GM18870 (cell line): ENCODE results near the gene COL5A1.
"Not testable (repeated sequence)": the region's sequence is repeated elsewhere in the genome, so short reads cannot be mapped to it uniquely, and the experiment has no call there.

Experiments
- ATAC-seq: cut with Tn5 transposase; IDR thresholded peaks from one replicate; pipeline ENCODE4 v1.9.1; 2021; ENCODE audit warnings: moderate library complexity; ENCODE audit not compliant: unreplicated experiment

COL5A1 gene

GRCh38 chr9:134655586-134656333 lies 14.2 kb downstream of the COL5A1 start:
- ATAC-seq = no peak

GRCh38 chr9:134656334-134657006 lies 14.9 kb downstream of the COL5A1 start:
- no peak for ATAC-seq

DNA sequence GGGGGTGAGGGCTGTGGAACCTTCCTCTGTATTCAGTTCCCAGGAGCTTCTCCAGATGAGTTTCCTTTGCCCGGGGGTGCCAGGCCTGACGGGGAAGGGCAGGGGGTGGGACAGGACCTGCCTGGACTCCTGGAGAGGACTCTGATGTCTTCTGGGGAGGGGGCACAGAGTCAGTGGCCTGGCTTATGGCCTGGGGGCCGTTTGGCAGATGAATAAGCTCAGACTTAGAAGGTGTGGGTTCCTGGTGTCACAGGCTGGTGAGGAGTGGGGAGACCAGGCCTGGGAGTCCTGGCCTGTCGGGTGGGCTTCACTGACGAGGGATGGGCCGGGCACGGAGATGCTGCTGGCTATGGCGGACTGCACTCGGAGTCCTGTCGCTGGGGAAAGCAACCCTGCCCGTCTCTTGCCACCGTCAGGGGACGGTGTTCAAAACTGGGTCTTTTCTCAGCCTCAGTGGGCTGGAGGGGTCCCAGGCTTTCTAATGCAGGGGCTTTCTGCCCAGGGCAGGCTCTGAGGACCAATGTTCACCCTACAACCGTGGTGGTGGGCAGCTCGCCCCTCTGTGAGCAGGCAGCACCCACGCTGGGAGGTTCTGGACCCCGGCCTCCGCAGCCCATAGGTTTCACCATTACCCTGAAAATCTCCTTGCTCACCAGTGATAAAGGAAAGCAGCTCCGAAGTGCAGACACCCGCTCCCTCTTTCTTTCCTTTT lies 16.2 kb downstream of the COL5A1 start:
- no peak for ATAC-seq

DNA sequence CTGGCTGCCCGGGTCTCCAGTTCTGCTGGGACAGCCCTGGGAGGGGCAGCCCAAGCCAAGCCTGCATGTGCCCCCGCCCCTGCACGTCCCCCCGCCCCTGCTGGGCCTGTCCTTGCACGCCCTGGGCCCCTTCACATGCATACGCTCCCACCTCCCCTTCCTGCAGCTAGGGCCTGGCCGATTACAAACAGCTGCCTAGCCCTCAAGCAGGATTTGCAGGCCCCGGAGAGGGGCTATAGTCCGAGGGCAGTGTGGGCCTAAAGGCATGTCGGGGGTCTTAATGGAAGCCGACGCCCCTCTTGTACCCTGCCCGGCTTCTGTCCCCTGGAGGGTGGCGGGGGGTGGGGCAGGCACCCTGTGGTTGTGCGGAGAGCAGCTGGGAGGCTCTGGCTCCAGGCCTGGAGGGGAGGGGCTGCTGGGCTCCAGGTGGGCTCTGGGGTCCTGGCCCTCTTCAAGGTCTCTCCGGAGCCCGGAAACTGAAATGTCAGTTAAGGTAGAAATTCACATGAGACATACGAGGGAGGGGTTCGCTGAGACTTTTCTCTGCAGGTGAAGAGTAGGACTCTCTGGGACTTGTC lies 16.9 kb downstream of the COL5A1 start:
- ATAC-seq = no peak

- no peak for ATAC-seq
Observed at GRCh38 chr9:134659688-134660131, 18.1 kb downstream of the COL5A1 start.

GRCh38 chr9:134660407-134660806 lies 18.8 kb downstream of the COL5A1 start:
- no peak for ATAC-seq

DNA sequence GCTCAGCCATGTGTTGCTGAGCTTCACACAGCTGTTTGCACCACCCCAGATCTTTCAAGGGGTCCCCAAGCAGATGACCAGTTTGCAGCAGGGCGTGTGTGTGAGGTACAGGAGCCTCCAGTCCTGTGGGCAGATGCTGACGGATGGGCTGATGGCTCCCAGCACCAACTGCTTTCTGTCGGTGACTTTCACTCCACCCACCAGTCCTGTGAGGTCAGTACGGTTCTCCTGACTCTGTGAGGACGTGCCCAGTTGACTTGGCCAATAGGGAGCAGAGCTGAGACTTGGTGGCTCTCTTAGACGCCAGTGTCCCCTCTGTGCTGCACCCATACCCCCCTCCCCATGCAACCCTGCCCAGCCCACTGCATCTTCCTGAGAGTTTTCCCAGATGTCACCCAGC lies 19.7 kb downstream of the COL5A1 start:
- no peak for ATAC-seq

DNA sequence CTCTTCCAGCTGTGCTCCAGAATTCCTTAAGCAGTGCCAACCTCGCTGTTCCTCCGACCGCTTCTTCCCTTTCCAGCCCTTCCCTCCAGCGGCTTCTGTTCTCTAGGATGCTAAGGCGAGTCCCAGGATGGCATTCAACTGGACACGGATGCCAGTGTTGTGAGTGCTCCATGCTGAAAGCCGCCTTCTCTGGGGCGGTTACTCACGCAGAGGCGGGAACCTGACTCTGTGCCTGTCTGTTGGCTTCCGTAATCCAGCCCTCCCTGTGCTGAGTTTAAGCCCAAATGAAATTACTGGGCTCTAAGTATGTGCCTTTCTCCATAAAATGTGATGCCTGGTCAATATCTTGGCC lies 20.2 kb downstream of the COL5A1 start:
- ATAC-seq = no peak

DNA sequence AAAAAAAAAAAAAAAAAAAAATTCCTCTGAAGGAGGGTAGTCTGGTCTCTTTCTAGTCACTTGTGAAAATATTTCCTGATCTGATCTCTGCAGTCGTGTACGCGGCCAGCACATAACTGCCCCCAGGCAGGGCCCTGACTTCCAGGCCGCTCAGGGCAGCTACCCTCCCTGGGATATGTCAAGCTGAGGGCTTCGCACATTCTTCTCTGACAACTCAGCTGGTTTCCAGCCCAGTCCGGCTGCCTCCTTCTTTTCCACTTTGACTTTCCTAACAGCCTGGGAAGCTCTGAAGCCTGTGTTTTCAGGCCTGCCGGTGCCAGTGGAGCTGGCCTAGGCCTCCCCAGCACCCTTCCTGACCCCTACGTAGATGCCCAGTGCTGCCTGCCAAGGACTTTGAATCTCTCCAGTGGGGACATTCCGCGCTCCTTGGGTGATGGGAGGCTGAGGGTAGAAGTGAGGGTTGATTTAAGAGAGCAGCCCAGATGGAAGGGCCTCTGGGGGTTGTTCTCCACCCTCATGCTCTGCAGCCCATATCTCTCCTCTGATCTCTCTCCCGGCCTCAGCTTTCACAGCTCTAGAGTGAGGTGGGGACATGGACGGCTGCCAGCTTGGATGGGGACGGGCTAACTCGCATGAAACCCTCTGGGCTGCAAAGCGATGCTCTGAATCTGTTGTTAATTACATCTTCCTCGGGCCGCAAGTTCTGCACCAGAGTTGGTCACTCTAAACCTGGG lies 20.7 kb downstream of the COL5A1 start:
- no peak for ATAC-seq

GRCh38 chr9:134663084-134663483 lies 21.5 kb downstream of the COL5A1 start:
- ATAC-seq = no peak

- no peak for ATAC-seq
Observed at GRCh38 chr9:134663753-134664415, 22.3 kb downstream of the COL5A1 start.

GRCh38 chr9:134664446-134664845 lies 22.8 kb downstream of the COL5A1 start:
- no peak for ATAC-seq

GRCh38 chr9:134666208-134666607 lies 24.6 kb downstream of the COL5A1 start:
- ATAC-seq = no peak

GRCh38 chr9:134666831-134667230 lies 25.2 kb downstream of the COL5A1 start:
- ATAC-seq = no peak

DNA sequence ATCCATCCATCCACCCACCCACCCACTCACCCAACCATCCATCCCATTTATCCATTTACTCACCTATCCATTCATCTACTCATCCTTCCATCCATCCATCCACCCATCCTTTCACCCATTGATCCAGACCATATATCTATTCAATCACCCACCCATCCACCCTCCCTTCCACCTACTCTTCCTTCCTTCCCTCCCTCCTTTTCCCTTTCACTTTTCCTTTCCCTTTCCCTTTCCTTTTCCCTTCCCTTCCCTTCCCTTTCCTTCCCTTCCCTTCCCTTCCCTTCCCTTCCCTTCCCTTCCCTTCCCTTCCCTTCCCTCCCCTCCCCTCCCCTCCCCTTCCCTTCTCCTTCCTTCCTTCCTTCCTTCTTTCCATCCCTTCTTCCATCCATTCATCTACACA lies 27.4 kb downstream of the COL5A1 start:
- ATAC-seq = not testable (repeated sequence)

- ATAC-seq = no peak
Observed at GRCh38 chr9:134669399-134669955, 27.9 kb downstream of the COL5A1 start.

DNA sequence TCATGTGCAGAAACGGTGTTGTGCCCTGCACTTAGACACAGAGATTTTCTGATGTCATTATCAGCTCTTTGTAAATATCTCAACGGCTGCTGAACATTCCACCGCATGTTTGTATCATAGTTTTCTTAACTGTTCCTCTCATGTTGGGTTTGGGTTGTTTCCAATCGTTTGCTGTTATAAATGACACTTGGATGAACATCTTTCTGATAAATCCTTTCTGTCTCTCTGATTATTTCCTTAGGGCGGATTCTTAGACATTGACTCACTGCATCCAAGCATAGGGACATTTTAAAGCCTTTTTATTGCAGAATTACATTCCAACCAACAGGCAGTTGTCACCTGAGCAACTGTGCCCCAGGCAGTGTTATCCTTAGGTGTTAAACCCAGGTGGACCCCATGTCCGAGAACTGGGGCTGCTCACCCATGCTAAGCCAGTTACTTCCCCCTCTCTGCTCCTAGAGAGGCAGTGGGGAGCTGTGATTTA lies 28.5 kb downstream of the COL5A1 start:
- ATAC-seq = no peak

GRCh38 chr9:134670851-134671281 lies 29.3 kb downstream of the COL5A1 start:
- ATAC-seq = no peak

- ATAC-seq = no peak
Observed at GRCh38 chr9:134671341-134672113, 29.9 kb downstream of the COL5A1 start.
